ENCODE measurements around the gene ATP5F1A. TPM values are rescaled to one million over a fixed set of nuclear protein-coding genes. Genes with fewer than 3 reads are reported as not detected.

ATP5F1A gene
- total and polyA plus RNA-seq, 4 donors = 175 to 389 (median 293) TPM

- DNase-seq (peak; percentile 92 to 94 (median 93)), ATAC-seq (ENCODE audit: insufficient read depth, low FRiP score) (peak; percentile 97)
- peaks cover 0 to 10% (median 4%) of the 10 kb centered on the region in 5 donors for H3K4me1 ChIP-seq (ENCODE audit: control insufficient read depth in 5 of 5, insufficient read depth in 5 of 5, low read length in 5 of 5)
- H3K9me3 ChIP-seq (ENCODE audit: control insufficient read depth in 4 of 4, insufficient read depth in 3 of 4, low read length in 3 of 4) = no peaks in the 10 kb centered on the region
- TF ChIP-seq CTCF (IDR thresholded peaks at IDR 0.05; ENCODE audit: control extremely low read depth, extremely low read depth) = no peak
- peaks cover 0 to 4% (median 0%) of the 10 kb centered on the region in 4 donors for H3K36me3 ChIP-seq (ENCODE audit: control insufficient read depth in 4 of 4, insufficient read depth in 4 of 4, low read length in 4 of 4)
- peak within 1 kb of the TSS; percentile 78 to 86 for H3K27ac ChIP-seq (ENCODE audit: low read depth in 1 of 2, low read length in 1 of 2)
- no peaks in the 10 kb centered on the region for H3K27me3 ChIP-seq (ENCODE audit: control insufficient read depth in 3 of 3, insufficient read depth in 3 of 3, low read length in 2 of 3)
- peak within 1 kb of the TSS; percentile 66 for H3K4me3 ChIP-seq
- H3K9ac ChIP-seq (ENCODE audit: insufficient read depth in 1 of 2, low read length in 2 of 2) = peak within 1 kb of the TSS; percentile 17 to 54
- 0 to 1% methylated on average over 55 to 57 of the region's 57 CpGs for WGBS, 2 donors
Measured at GRCh38 chr18:46104128-46104911, 6.2 kb upstream of the ATP5F1A start, which contains the start of gene HAUS1. Gene HAUS1, plus strand, starts transcription at chr18:46104385. Its CDS starts 27 bp downstream, at chr18:46104412.

- no peaks in the 10 kb centered on the region for H3K9me3 ChIP-seq (ENCODE audit: control insufficient read depth in 4 of 4, insufficient read depth in 3 of 4, low read length in 3 of 4)
- H3K4me3 ChIP-seq = no peak overlapping the region
- TF ChIP-seq CTCF (IDR thresholded peaks at IDR 0.05; ENCODE audit: control extremely low read depth, extremely low read depth) = no peak
- H3K9ac ChIP-seq (ENCODE audit: insufficient read depth in 1 of 2, low read length in 2 of 2) = no peak overlapping the region
- ATAC-seq (ENCODE audit: insufficient read depth, low FRiP score) = no peak
- peaks cover 0 to 21% (median 0%) of the 10 kb centered on the region in 5 donors for H3K4me1 ChIP-seq (ENCODE audit: control insufficient read depth in 5 of 5, insufficient read depth in 5 of 5, low read length in 5 of 5)
- 94 to 99% methylated on average over 8 of the region's 8 CpGs for WGBS, 2 donors
- DNase-seq = no peak
- H3K27ac ChIP-seq (ENCODE audit: low read depth in 1 of 2, low read length in 1 of 2) = no peak overlapping the region
- no peaks in the 10 kb centered on the region for H3K27me3 ChIP-seq (ENCODE audit: control insufficient read depth in 3 of 3, insufficient read depth in 3 of 3, low read length in 2 of 3)
- peaks cover 0 to 11% (median 2%) of the 10 kb centered on the region in 4 donors for H3K36me3 ChIP-seq (ENCODE audit: control insufficient read depth in 4 of 4, insufficient read depth in 4 of 4, low read length in 4 of 4)
Measured at GRCh38 chr18:46099463-46099862, 1.4 kb upstream of the ATP5F1A start.

- peaks cover 0 to 17% (median 0%) of the 10 kb centered on the region in 5 donors for H3K4me1 ChIP-seq (ENCODE audit: control insufficient read depth in 5 of 5, insufficient read depth in 5 of 5, low read length in 5 of 5)
- no peaks in the 10 kb centered on the region for H3K9me3 ChIP-seq (ENCODE audit: control insufficient read depth in 4 of 4, insufficient read depth in 3 of 4, low read length in 3 of 4)
- no peak overlapping the region for H3K4me3 ChIP-seq
- no peak for DNase-seq
- H3K27ac ChIP-seq (ENCODE audit: low read depth in 1 of 2, low read length in 1 of 2) = peak overlapping the region; percentile 67 to 75
- TF ChIP-seq CTCF (IDR thresholded peaks at IDR 0.05; ENCODE audit: control extremely low read depth, extremely low read depth) = no peak
- H3K9ac ChIP-seq (ENCODE audit: insufficient read depth in 1 of 2, low read length in 2 of 2) = no peak overlapping the region
- WGBS, 2 donors = 21 to 28% methylated on average over 16 of the region's 16 CpGs
- no peaks in the 10 kb centered on the region for H3K27me3 ChIP-seq (ENCODE audit: control insufficient read depth in 3 of 3, insufficient read depth in 3 of 3, low read length in 2 of 3)
- peaks cover 0 to 13% (median 6%) of the 10 kb centered on the region in 4 donors for H3K36me3 ChIP-seq (ENCODE audit: control insufficient read depth in 4 of 4, insufficient read depth in 4 of 4, low read length in 4 of 4)
- no peak for ATAC-seq (ENCODE audit: insufficient read depth, low FRiP score)
Measured at GRCh38 chr18:46098616-46098933, 479 bp upstream of the ATP5F1A start.
